CD4-positive, alpha-beta T cell (primary cell): Measurements from ENCODE around the gene GPD1L. TPM values are rescaled to one million over a fixed set of nuclear protein-coding genes. Genes with fewer than 3 reads are reported as not detected.
"Not testable (repeated sequence)": the region's sequence is repeated elsewhere in the genome, so short reads cannot be mapped to it uniquely, and the experiment has no call there.

ENCODE experiments used
- ATAC-seq: fragments of 200-7000 bp; cut with Tn5 transposase; one replicate; pipeline ENCODE4 v1.10.0; 2022; ENCODE audit warnings: mild to moderate bottlenecking; ENCODE audit not compliant: poor library complexity
- CTCF ChIA-PET: fragments of 350-600 bp; sonication (Branson Sonifier 250); formaldehyde crosslinking; loops from one replicate; lab custom pipeline; 2021; ENCODE audit warnings: antibody characterized with exemption, inconsistent platforms; lab: Charles Lee
- POLR2A ChIA-PET: fragments of 350-600 bp; sonication (Branson Sonifier 250); formaldehyde crosslinking; loops from one replicate; lab custom pipeline; 2021; ENCODE audit warnings: antibody characterized with exemption, inconsistent platforms; lab: Charles Lee
- DNase-seq, 14 experiments: peaks; one replicate each; pipeline ENCODE4 v3.0.0-alpha.2; 2013 to 2020; ENCODE audit warnings: mixed read lengths in 2 of 14
- H3K27ac ChIP-seq, 2 donors: one replicate each; pipeline versions ENCODE4 v1.5.1 to v1.7.0; 2013; ENCODE audit warnings: low read length in 2 of 2, low read depth in 1 of 2, mild to moderate bottlenecking in 1 of 2
- H3K27me3 ChIP-seq, 2 experiments: 1 replicate in 1 of 2; 2 replicates in 1 of 2; pipeline versions ENCODE4 v1.6.1 to v1.7.0; 2013; ENCODE audit warnings: low read length in 2 of 2, control low read depth in 1 of 2, mild to moderate bottlenecking in 1 of 2, moderate library complexity in 1 of 2; ENCODE audit not compliant: insufficient read depth in 2 of 2, control insufficient read depth in 1 of 2
- H3K36me3 ChIP-seq: one replicate; pipeline ENCODE4 v1.6.1; 2013; ENCODE audit warnings: low read length, control low read depth; ENCODE audit not compliant: insufficient read depth
- H3K4me1 ChIP-seq: one replicate; pipeline ENCODE4 v1.6.1; 2013; ENCODE audit warnings: low read length, control low read depth; ENCODE audit not compliant: insufficient read depth
- H3K4me3 ChIP-seq: one replicate; pipeline ENCODE4 v1.5.1; 2013; ENCODE audit warnings: mild to moderate bottlenecking, low read length, moderate library complexity
- H3K9me3 ChIP-seq, 2 experiments: 1 replicate in 1 of 2; 2 replicates in 1 of 2; pipeline versions ENCODE4 v1.6.1 to v1.7.0; 2013; ENCODE audit warnings: low read length in 2 of 2, mild to moderate bottlenecking in 2 of 2, control low read depth in 1 of 2, moderate library complexity in 1 of 2; ENCODE audit not compliant: control insufficient read depth in 1 of 2, insufficient read depth in 1 of 2
- H3K27ac Mint-ChIP-seq: one replicate; pipeline ENCODE4 v1.8.0; 2020; ENCODE audit warnings: mixed read lengths
- H3K27me3 Mint-ChIP-seq: one replicate; pipeline ENCODE4 v1.8.0; 2021; ENCODE audit warnings: mixed read lengths
- H3K36me3 Mint-ChIP-seq: one replicate; pipeline ENCODE4 v1.8.0; 2021; ENCODE audit warnings: low read depth, mixed read lengths
- H3K4me1 Mint-ChIP-seq: one replicate; pipeline ENCODE4 v1.8.0; 2021; ENCODE audit warnings: low read depth, mixed read lengths
- H3K4me3 Mint-ChIP-seq: one replicate; pipeline ENCODE4 v1.8.0; 2020; ENCODE audit warnings: mild to moderate bottlenecking, mixed read lengths
- H3K9me3 Mint-ChIP-seq: one replicate; pipeline ENCODE4 v1.8.0; 2020; ENCODE audit warnings: mixed read lengths
- intact Hi-C, 2 experiments: fragments of 100-400 bp; cut with DNase I in 1 of 2; cut with micrococcal nuclease in 1 of 2; formaldehyde crosslinking; loops; one replicate each; pipeline versions ENCODE4 v1.15.1 to v1.9.0; 2023 to 2025; cut with DNase I, micrococcal nuclease
- total RNA-seq, 174 experiments: library from RNA in 2 of 174; stranded (reverse) in 2 of 174; gene quantifications; one replicate each; pipeline ENCODE4 v1.2.3 and lab custom pipeline; 2021 to 2026
- TF ChIP-seq, protein P1 (sequence below): fragments of 200-600 bp; IDR thresholded peaks from one replicate; pipeline ENCODE4 v1.8.0; 2022; ENCODE audit warnings: antibody characterized with exemption, mild to moderate bottlenecking

Gene GPD1L
- total RNA-seq, 2 experiments from 2014 or later, result 15.3 to 16.0 TPM

DNA sequence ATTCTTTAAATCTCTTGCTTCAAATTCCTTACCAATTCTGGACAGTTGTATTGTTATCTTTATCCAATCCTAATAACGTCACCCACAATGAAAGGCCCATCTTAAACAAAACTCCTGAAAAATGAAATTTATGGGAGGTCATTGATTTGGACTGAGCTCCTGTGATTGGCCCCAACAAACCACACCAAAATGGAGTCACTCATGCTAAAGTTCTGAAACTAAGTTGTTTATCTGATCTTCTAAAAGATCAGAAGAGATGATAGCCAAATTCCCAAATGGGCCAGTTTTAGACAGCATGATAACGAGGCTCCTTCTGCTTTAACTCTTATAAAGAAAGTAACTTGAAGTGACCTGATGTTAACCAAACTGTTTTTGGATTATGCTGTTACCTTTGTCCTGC lies 39.7 kb upstream of the GPD1L start:
- no peak overlapping the region for H3K27ac Mint-ChIP-seq
- H3K4me3 ChIP-seq, result no peak overlapping the region
- H3K36me3 Mint-ChIP-seq, result no peaks in the 10 kb centered on the region
- no peak overlapping the region for H3K4me3 Mint-ChIP-seq
- no peaks in the 10 kb centered on the region for H3K27me3 ChIP-seq
- intact Hi-C loops, result loop anchor here in 1 of 2 experiments (1.0 kb wide), 1 partner anchor 7 kb away; no protein-coding TSS in a partner anchor
- ChIA-PET POLR2A (no interaction called here), CTCF (no interaction called here)
- H3K36me3 ChIP-seq, result no peaks in the 10 kb centered on the region
- DNase-seq, result no peak
- H3K4me1 ChIP-seq, result no peaks in the 10 kb centered on the region
- H3K27me3 Mint-ChIP-seq, result no peaks in the 10 kb centered on the region
- ATAC-seq, result no peak
- no peaks in the 10 kb centered on the region for H3K9me3 ChIP-seq
- no peaks in the 10 kb centered on the region for H3K4me1 Mint-ChIP-seq
- TF ChIP-seq, protein P1, sequence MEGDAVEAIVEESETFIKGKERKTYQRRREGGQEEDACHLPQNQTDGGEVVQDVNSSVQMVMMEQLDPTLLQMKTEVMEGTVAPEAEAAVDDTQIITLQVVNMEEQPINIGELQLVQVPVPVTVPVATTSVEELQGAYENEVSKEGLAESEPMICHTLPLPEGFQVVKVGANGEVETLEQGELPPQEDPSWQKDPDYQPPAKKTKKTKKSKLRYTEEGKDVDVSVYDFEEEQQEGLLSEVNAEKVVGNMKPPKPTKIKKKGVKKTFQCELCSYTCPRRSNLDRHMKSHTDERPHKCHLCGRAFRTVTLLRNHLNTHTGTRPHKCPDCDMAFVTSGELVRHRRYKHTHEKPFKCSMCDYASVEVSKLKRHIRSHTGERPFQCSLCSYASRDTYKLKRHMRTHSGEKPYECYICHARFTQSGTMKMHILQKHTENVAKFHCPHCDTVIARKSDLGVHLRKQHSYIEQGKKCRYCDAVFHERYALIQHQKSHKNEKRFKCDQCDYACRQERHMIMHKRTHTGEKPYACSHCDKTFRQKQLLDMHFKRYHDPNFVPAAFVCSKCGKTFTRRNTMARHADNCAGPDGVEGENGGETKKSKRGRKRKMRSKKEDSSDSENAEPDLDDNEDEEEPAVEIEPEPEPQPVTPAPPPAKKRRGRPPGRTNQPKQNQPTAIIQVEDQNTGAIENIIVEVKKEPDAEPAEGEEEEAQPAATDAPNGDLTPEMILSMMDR, result no peak
- no peaks in the 10 kb centered on the region for H3K9me3 Mint-ChIP-seq
- H3K27ac ChIP-seq, result no peak overlapping the region

DNA sequence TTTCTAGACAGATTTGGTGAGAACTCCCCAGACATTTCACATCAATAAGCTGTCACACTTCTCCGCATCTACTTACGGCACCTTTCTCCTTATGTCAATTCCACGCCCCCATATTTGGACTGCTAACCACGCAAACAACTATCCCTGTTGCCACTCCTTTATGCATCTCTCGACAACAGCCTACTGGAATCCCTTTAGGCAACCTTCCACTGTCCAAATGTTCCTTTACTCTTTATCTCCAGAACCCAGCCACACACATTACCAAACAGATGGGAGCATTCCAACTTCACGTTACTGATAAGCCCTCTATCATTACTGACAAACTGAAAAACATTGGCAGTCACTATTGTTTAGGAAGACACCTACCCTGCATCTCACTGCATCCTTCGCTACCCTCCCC lies 32.2 kb upstream of the GPD1L start:
- H3K4me3 ChIP-seq, H3K36me3 ChIP-seq, DNase-seq, H3K9me3 Mint-ChIP-seq, CTCF ChIA-PET, H3K27ac Mint-ChIP-seq, H3K27ac ChIP-seq, ATAC-seq, POLR2A ChIA-PET, intact Hi-C loops, H3K4me1 Mint-ChIP-seq, H3K4me1 ChIP-seq, H3K36me3 Mint-ChIP-seq, H3K9me3 ChIP-seq, H3K4me3 Mint-ChIP-seq, H3K27me3 ChIP-seq, H3K27me3 Mint-ChIP-seq: not testable (repeated sequence)

DNA sequence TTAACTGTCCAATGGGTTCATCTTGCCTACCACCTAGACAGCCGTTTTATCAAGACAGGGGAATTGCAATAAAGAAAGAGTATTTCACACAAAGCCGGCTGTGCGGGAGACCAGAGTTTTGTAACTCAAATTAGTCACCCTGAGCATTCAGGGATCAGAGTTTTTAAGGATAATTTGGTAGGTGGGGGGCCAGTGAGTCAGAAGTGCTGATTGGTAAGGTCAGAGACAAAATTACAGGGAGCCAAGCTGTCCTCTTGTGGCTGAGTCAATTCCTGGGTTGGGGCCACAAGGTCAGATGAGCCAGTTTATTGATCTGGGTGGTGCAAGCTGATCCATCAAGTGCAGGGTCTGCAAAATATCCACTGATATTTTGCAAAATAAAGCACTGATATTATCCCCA lies 29.9 kb upstream of the GPD1L start:
- intact Hi-C loops, result no loop called here
- no peaks in the 10 kb centered on the region for H3K36me3 Mint-ChIP-seq

More for the DNA sequence above, 29.9 kb upstream of the GPD1L start:
- no peaks in the 10 kb centered on the region for H3K27me3 Mint-ChIP-seq
- no peak overlapping the region for H3K27ac Mint-ChIP-seq
- ChIA-PET CTCF (no interaction called here), POLR2A (no interaction called here)
- H3K36me3 ChIP-seq, result no peaks in the 10 kb centered on the region
- no peaks in the 10 kb centered on the region for H3K9me3 Mint-ChIP-seq
- H3K9me3 ChIP-seq, result no peaks in the 10 kb centered on the region
- DNase-seq (no peak), ATAC-seq (no peak)
- no peaks in the 10 kb centered on the region for H3K4me1 Mint-ChIP-seq
- H3K4me1 ChIP-seq, result no peaks in the 10 kb centered on the region
- H3K27me3 ChIP-seq, result no peaks in the 10 kb centered on the region
- no peak overlapping the region for H3K4me3 Mint-ChIP-seq
- H3K27ac ChIP-seq, result no peak overlapping the region
- H3K4me3 ChIP-seq, result no peak overlapping the region
- TF ChIP-seq, protein P1, result no peak
